ENCODE results near the gene CLHC1.
"Not testable (repeated sequence)": the region's sequence is repeated elsewhere in the genome, so short reads cannot be mapped to it uniquely, and the experiment has no call there.

CLHC1 gene

GRCh38 chr2:55231546-55232083 is 478 bp downstream of the CLHC1 start:
- DNase-seq: peak in 1 of 2 donors; percentile 13

- no peak for DNase-seq
Observed at GRCh38 chr2:55230551-55230950, 1.5 kb downstream of the CLHC1 start.

- no peak for DNase-seq
Observed at GRCh38 chr2:55229221-55229620, 2.9 kb downstream of the CLHC1 start.

GRCh38 chr2:55228226-55228563 is 3.9 kb downstream of the CLHC1 start:
- no peak for DNase-seq

- peak; percentile 48 to 52 for DNase-seq
Observed at GRCh38 chr2:55227437-55228225, 4.5 kb downstream of the CLHC1 start.

- no peak for DNase-seq
Observed at GRCh38 chr2:55225481-55226020, 6.5 kb downstream of the CLHC1 start.

GRCh38 chr2:55224761-55225261 is 7.3 kb downstream of the CLHC1 start:
- DNase-seq: no peak

- no peak for DNase-seq
Observed at GRCh38 chr2:55223958-55224760, 7.9 kb downstream of the CLHC1 start.

GRCh38 chr2:55213822-55214221 is 18.3 kb downstream of the CLHC1 start:
- no peak for DNase-seq

GRCh38 chr2:55204950-55205349 is 27.1 kb downstream of the CLHC1 start:
- DNase-seq: no peak

GRCh38 chr2:55204536-55204935 is 27.6 kb downstream of the CLHC1 start:
- DNase-seq: no peak

- DNase-seq: no peak
Observed at GRCh38 chr2:55200416-55200815, 31.7 kb downstream of the CLHC1 start.

GRCh38 chr2:55196526-55196925 is 35.6 kb downstream of the CLHC1 start:
- no peak for DNase-seq

GRCh38 chr2:55191888-55192287 is 40.2 kb downstream of the CLHC1 start:
- DNase-seq: not testable (repeated sequence)

GRCh38 chr2:55186837-55187236 is 45.3 kb downstream of the CLHC1 start:
- DNase-seq: not testable (repeated sequence)

- DNase-seq: no peak
Observed at GRCh38 chr2:55180374-55180773, 51.7 kb downstream of the CLHC1 start.

- DNase-seq: no peak
Observed at GRCh38 chr2:55176094-55176415, 56.0 kb downstream of the CLHC1 start.

- peak; percentile 61 to 63 for DNase-seq
Observed at GRCh38 chr2:55175254-55176093, 56.6 kb downstream of the CLHC1 start.

- no peak for DNase-seq
Observed at GRCh38 chr2:55173438-55174054, 58.5 kb downstream of the CLHC1 start.

GRCh38 chr2:55169915-55170314 is 62.2 kb downstream of the CLHC1 start:
- no peak for DNase-seq

GRCh38 chr2:55169359-55169758 is 62.7 kb downstream of the CLHC1 start:
- DNase-seq: no peak

All from inflammatory macrophage treated with lipopolysaccharide for 1 hour (primary cell).